NCI-H2196 treated with DMSO at 0.1 percent for 48 hours (cell line): ENCODE measurements around the gene FAM120A.
"Not testable (repeated sequence)": the region's sequence is repeated elsewhere in the genome, so short reads cannot be mapped to it uniquely, and the experiment has no call there.

Experiments
- DNase-seq: peaks from one replicate; lab custom pipeline; 2025; ENCODE audit not compliant: unreplicated experiment; lab: John Stamatoyannopoulos, UW

Gene FAM120A

DNA sequence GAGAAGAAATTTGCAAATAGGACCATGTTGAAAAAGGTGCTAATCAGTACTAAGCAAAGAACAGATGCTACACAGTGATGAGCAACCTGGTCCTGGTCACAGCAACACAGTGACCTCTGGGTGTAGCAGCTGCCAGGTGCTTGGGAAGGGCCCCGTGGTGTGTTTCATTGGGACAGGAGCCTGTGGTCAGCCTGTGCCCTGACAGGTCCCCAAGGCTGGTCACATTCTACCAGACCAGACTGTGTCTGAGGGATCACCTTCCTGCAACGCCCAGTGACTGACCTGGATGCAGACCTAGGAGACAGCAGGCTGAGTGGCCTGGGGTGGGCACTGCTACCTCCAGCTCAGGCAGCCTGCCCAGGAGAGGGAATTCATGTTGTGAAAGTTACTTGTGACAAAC is 56.7 kb downstream of the FAM120A start:
- DNase-seq, result no peak

GRCh38 chr9:93509084-93509483 is 57.6 kb downstream of the FAM120A start:
- no peak for DNase-seq

GRCh38 chr9:93510041-93510440 is 58.6 kb downstream of the FAM120A start:
- no peak for DNase-seq

DNA sequence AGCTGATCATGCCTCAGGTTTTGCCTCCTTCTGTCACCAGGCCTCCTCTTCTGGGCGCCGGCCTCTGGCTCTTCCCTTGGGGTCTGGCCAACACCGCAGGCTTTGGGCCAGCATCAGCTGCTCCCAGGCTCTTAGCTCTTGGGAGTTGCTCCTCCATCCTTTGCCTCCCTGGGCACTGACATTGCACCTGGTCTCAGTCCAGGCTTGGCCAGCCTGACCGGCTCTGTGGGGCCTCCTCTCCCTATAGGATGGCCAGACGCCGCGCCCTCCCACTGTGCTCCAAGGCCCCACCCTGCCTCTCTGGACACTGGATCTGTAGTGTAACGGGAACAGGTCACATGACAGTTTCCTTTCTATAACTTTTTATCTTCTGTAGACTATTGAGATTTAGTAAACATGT is 59.7 kb downstream of the FAM120A start:
- peak; percentile 57 for DNase-seq

DNA sequence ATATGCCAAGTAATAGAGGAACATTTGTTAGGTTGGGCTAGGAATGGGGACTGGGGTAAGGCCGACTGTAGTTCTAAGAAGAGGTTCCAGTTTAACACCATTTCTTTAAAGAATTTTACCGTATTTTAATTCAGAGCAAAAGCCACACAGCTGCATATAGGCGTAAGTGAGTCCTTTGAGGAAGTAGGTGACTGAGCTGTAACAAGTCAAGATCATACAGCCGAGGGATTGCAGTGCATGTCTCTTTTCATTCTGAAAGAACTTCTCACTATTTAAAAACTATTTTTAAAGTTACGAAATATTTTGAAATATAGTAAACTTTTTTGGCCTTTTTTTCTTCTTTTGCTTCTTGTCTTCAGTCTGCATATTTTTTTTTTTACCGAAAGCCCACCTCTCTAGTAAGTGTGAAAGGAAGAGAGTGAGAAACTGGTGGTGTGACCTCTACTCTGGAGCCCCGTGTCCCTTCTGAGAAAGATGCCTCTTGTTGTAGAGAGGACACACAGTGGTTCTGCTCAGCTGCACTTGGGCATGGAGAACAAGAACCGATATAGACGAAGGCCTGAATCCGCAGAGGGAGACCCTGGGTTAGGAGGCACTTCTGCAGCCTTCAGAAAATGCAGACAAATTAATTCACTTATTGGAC is 60.8 kb downstream of the FAM120A start:
- DNase-seq, result not testable (repeated sequence)

GRCh38 chr9:93513606-93514005 is 62.1 kb downstream of the FAM120A start:
- no peak for DNase-seq

GRCh38 chr9:93517331-93517730 is 65.8 kb downstream of the FAM120A start:
- no peak for DNase-seq

DNA sequence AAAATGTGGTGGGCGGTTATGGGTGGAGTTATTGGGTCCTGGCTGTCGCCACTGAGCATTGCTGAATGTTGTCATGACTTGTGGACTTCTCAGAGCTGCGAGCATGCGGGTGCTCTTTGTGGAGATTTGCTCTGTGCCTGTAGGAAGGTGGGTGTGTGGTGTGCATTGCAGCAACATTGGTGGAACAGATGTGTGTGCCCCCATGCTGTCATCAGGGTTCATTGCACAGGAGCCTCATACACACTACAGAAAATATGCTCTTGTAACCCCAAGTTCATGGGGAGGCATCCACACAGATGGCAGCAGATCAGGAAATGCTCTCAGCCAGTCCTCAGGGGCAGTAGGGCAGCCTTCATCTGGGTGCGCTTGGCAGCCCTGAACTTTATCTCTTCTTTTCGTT is 69.0 kb downstream of the FAM120A start:
- no peak for DNase-seq

DNA sequence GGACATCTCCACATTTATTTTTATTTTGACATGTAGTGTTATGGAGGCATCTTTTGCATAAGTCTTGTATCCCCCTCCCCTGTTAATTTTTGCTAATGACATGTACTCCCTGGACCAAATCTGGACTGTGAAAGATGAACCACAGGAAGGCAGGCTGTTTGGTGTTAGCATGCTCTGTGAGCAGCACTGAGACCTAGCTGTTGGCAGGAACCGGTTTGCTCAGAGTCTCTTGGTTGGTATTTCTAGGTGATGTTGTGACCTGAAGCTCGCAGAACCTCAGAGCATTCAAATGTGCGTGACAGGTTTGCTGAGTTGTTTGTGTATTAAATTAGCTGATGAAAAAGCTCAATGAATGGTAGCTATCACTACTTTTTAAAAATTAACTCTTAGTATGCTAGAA is 71.3 kb downstream of the FAM120A start:
- no peak for DNase-seq

GRCh38 chr9:93523518-93524144 is 72.1 kb downstream of the FAM120A start:
- DNase-seq, result no peak

DNA sequence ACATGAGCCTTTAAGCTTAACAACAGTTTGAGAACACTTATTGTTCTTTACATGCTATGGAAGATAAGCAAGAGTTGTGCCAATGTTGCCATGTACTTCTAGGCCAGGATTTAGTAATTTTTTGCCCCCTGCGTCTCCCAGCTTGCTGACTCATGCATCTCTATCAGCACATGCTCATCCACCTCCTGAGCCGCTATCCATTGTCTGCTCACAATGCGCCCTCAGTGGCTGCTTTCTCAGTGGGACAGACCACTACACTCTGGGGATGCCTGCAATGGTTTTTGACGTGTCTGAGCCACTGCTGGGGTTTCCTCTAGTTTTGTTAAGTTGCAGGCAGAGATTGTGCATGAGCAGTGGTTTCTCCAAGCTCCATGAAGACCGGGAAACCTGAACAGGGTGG is 74.0 kb downstream of the FAM120A start:
- DNase-seq, result no peak

DNA sequence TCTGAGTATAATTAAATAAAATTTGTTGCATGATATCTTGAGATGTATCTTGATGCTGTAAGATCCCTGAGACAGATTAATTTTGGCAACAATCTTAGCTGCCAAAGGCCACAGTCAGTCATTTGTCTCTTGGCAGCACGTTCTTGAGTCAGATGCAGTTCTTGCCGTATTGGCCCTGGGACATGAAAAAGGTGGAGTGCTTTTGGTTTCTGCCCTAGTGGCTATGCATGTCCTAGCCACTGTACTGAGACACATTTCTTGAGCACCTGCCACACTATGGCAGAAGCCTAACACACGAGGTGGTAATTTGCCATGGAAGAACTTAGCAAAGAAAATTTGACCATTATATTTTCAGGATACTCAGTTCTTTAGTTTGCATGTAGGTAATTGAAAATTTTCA is 79.9 kb downstream of the FAM120A start:
- no peak for DNase-seq

- DNase-seq, result no peak
Observed at GRCh38 chr9:93532141-93532540, 80.7 kb downstream of the FAM120A start.

DNA sequence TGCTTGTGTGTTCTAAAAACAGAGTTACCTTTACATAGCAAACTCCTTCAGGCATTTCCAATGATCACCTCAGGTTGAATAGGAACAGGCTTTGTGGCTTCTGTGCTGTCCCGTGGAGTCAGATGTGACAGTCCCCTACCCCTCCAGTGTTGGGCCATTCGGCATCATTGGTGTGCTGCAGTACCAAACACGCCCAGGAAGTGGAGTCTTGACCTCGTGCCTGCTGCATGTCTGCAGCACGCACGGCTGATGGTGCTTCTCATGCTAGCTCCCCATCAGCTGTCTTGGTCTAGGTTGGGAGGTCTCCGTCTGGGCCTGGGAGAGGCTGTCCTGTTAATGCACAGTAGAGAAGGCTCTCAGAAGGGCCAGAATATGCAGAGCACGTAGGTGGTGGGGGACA is 82.4 kb downstream of the FAM120A start:
- no peak for DNase-seq

- no peak for DNase-seq
Observed at GRCh38 chr9:93536167-93536566, 84.7 kb downstream of the FAM120A start.

GRCh38 chr9:93536874-93537273 is 85.4 kb downstream of the FAM120A start:
- no peak for DNase-seq

GRCh38 chr9:93540305-93540704 is 88.8 kb downstream of the FAM120A start:
- no peak for DNase-seq

- DNase-seq, result no peak
Observed at GRCh38 chr9:93541005-93541404, 89.5 kb downstream of the FAM120A start.

DNA sequence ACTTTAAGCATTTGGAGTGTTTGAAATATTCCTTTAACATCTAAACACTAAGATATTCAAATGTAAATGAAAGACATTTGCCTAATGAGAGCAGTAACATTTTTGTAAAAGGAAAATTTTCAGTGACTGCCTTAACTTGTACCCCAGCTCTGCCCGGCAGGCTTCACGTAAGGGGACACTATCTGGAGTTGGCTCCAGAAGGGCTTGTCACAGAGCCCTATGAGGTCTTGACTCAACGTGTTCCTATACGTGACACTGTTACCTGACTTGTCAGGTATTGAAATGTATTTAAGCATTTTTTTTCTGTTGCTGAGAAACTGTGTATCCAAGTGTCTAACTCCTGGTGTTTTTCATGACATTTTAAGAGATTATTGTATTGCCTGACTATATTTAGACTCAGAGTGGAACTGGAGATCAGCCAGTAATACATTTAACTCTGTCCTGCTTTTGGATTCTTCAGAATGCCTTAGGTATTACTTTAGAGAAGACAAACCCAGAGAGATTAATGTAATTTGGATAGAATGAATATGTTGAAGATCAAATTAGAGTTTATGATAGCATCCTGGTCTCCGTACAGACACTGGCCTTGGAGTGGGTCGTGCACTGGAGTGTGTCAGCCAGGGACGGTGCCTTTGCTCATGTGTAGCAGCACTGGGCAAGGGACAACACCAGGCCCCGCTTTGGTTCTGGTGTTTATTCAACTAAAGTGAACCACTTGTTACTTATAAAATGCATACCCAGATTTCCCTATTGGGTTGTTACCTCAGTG is 90.3 kb downstream of the FAM120A start:
- no peak for DNase-seq

GRCh38 chr9:93543117-93543516 is 91.6 kb downstream of the FAM120A start:
- no peak for DNase-seq

DNA sequence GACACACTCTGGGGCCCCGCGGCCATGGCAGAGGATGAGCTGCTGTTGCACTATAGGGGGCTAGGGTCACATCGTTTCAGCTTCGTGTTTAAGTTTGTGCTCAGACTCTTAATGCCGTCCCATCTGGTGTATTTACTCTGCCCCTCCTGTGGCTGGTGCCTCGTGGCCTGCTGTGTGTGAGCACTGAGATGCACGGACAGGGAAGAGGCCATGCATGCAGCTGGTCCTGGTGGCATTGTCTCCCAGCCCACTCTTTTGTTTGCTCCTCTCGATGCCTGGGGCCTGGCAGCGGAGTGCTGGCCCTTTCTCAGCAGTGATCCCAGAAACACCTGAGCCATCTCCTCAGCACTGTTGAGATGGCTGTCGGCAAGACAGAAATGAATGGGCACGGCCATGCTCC is 94.9 kb downstream of the FAM120A start:
- no peak for DNase-seq

DNA sequence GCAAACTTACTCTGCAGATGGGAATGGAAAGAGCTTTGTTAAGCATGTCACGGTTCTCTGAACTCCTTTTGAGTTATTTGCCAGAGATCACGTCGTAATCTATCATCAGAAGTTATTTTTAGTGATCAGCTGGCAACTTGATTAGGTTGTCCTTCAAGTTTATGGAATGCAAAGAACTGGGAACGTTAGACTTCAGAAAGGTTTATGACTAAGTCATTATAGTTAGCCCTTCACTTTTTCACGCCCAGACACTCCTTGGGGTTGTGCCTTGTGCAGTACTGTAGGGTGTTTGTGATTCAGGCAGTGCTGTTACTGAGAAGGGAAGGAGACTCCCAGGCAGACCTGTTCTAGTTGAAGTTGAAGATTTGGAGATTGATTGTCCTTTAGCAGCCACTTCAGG is 98.1 kb downstream of the FAM120A start:
- DNase-seq, result no peak
